Panc1 (cell line): Measurements from ENCODE around the gene ADGRA1. TPM values are rescaled to one million over a fixed set of nuclear protein-coding genes. Genes with fewer than 3 reads are reported as not detected.

Source experiments
- ATAC-seq: fragments of 200-7000 bp; cut with Tn5 transposase; 2 replicates; pipeline ENCODE4 v1.9.1; 2020; ENCODE audit warnings: mild to moderate bottlenecking, moderate library complexity
- BruUV-seq: library from RNA; stranded (reverse); fragments of 400-500 nt; replicated peaks from 2 replicates; lab custom pipeline; 2021; lab: Mats Ljungman, UMichigan
- CTCF ChIA-PET: fragments of 300-600 bp; sonication (Branson Sonifier 250); formaldehyde crosslinking; loops from one replicate; lab custom pipeline; 2022; ENCODE audit warnings: antibody characterized with exemption; lab: Charles Lee
- POLR2A ChIA-PET: fragments of 300-600 bp; sonication (Branson Sonifier 250); formaldehyde crosslinking; loops from one replicate; lab custom pipeline; 2022; ENCODE audit warnings: antibody characterized with exemption; lab: Charles Lee
- DNase-seq: peaks from one replicate; pipeline ENCODE4 v3.0.0-alpha.2; 2010; ENCODE audit warnings: low read depth, low spot score
- H3K27ac ChIP-seq: 2 replicates; pipeline ENCODE4 v1.5.1; 2011; ENCODE audit warnings: mild to moderate bottlenecking, low read length, inconsistent platforms
- H3K27me3 ChIP-seq: fragments of 200-500 bp; sonication (Bioruptor generic); 2 replicates; pipeline ENCODE4 v1.6.0; 2014; ENCODE audit warnings: low read length, inconsistent platforms; ENCODE audit not compliant: control insufficient read depth, insufficient read depth
- H3K36me3 ChIP-seq: fragments of 200-500 bp; sonication (Bioruptor generic); 2 replicates; pipeline ENCODE4 v1.5.1; 2014; ENCODE audit warnings: inconsistent platforms, mild to moderate bottlenecking, low read length, moderate library complexity; ENCODE audit not compliant: control insufficient read depth, insufficient read depth
- H3K4me1 ChIP-seq: 2 replicates; pipeline ENCODE4 v1.5.1; 2011; ENCODE audit warnings: inconsistent platforms, mild to moderate bottlenecking, low read length, moderate library complexity; ENCODE audit not compliant: control insufficient read depth, insufficient read depth
- H3K4me3 ChIP-seq, 2 experiments: 2 replicates each; pipeline ENCODE4 v1.5.1; 2011 to 2012; ENCODE audit warnings: low read depth in 2 of 2, low read length in 2 of 2, mild to moderate bottlenecking in 2 of 2, inconsistent platforms in 1 of 2, moderate library complexity in 1 of 2
- H3K9me3 ChIP-seq: fragments of 200-500 bp; sonication (Bioruptor generic); 2 replicates; pipeline ENCODE4 v1.5.1; 2014; ENCODE audit warnings: low read depth, mild to moderate bottlenecking, inconsistent platforms, low read length, moderate library complexity; ENCODE audit not compliant: control insufficient read depth, insufficient read depth
- POLR2AphosphoS5 ChIP-seq: IDR thresholded peaks from 2 replicates; pipeline ENCODE4 v1.6.1; 2012; ENCODE audit warnings: mild to moderate bottlenecking, low read depth, low read length, moderate library complexity
- REST ChIP-seq, 2 experiments: IDR thresholded peaks; 2 replicates each; pipeline ENCODE4 v1.6.1; 2011 to 2012; ENCODE audit warnings: low read depth in 2 of 2, control low read depth in 1 of 2, low read length in 1 of 2, mild to moderate bottlenecking in 1 of 2, moderate library complexity in 1 of 2; ENCODE audit not compliant: insufficient read depth in 1 of 2
- SIN3A ChIP-seq: IDR thresholded peaks from 2 replicates; pipeline ENCODE4 v1.6.1; 2012; ENCODE audit warnings: low read depth, mild to moderate bottlenecking, low read length, moderate library complexity, borderline replicate concordance; ENCODE audit not compliant: insufficient read depth
- TCF7L2 ChIP-seq: IDR thresholded peaks from 2 replicates; pipeline ENCODE4 v1.6.1; 2011; ENCODE audit warnings: mild to moderate bottlenecking, low read depth, low read length, inconsistent platforms
- in situ Hi-C: cut with HindIII; loops from 2 replicates; pipeline ENCODE4 v1.10.0; 2016; ENCODE audit warnings: low sequenced_read_pairs, low pct_unique_long_range_greater_than_20kb
- intact Hi-C: fragments of 100-400 bp; cut with micrococcal nuclease; formaldehyde crosslinking; loops from one replicate; pipeline ENCODE4 v1.10.0; 2022; ENCODE audit not compliant: unreplicated experiment
- total RNA-seq: library from RNA; stranded (reverse); gene quantifications from one replicate; pipeline ENCODE4 v1.2.1, GENCODE V29; 2021; ENCODE audit not compliant: unreplicated experiment
- TF ChIP-seq, protein P1 (sequence below): fragments of 450-650 bp; IDR thresholded peaks from 2 replicates; pipeline ENCODE4 v1.5.1; 2017; ENCODE audit warnings: mild to moderate bottlenecking

Gene ADGRA1
- total RNA-seq, 1 experiment from 2014 or later = 0.05 TPM

DNA sequence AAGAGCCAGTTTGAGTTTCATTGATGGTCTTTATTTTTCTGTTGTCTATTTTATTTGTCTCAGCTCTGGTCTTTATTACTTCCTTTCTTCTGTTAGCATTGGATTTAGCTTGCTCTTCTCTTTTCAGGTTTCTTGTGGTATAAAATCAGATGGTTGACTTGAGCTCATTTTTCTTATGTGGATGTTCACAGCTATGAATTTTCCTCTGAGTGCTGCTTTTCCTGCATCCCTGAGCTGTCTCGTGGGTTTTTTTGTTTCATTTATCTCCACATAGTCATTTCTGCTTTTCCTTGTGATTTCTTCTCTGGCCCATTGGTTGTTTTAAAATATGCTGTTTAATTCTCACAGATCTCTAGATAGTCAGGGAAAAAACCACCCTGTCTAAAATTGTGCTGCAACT lies 19.7 kb downstream of the ADGRA1 start:
- TF ChIP-seq POLR2AphosphoS5 (no peak), REST (IDR thresholded peaks at IDR 0.05; ENCODE audit: insufficient read depth in 1 of 2, low read depth in 2 of 2, low read length in 1 of 2) (no peak), TCF7L2 (no peak), SIN3A (no peak)
- TF ChIP-seq, protein P1, sequence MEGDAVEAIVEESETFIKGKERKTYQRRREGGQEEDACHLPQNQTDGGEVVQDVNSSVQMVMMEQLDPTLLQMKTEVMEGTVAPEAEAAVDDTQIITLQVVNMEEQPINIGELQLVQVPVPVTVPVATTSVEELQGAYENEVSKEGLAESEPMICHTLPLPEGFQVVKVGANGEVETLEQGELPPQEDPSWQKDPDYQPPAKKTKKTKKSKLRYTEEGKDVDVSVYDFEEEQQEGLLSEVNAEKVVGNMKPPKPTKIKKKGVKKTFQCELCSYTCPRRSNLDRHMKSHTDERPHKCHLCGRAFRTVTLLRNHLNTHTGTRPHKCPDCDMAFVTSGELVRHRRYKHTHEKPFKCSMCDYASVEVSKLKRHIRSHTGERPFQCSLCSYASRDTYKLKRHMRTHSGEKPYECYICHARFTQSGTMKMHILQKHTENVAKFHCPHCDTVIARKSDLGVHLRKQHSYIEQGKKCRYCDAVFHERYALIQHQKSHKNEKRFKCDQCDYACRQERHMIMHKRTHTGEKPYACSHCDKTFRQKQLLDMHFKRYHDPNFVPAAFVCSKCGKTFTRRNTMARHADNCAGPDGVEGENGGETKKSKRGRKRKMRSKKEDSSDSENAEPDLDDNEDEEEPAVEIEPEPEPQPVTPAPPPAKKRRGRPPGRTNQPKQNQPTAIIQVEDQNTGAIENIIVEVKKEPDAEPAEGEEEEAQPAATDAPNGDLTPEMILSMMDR = no peak
- H3K27me3 ChIP-seq = no peaks in the 10 kb centered on the region
- intact Hi-C loops (no loop called here), in situ Hi-C loops (no loop called here)
- no peak for DNase-seq
- peaks cover 11% of the 10 kb centered on the region for H3K9me3 ChIP-seq
- ChIA-PET POLR2A (no interaction called here), CTCF (no interaction called here)
- BruUV-seq = no TSS peak
- H3K27ac ChIP-seq = no peak overlapping the region
- peaks cover 8% of the 10 kb centered on the region; the same call in 1 of the 2 replicates for H3K4me1 ChIP-seq
- H3K4me3 ChIP-seq = no peak overlapping the region
- H3K36me3 ChIP-seq = no peaks in the 10 kb centered on the region
- ATAC-seq = no peak

DNA sequence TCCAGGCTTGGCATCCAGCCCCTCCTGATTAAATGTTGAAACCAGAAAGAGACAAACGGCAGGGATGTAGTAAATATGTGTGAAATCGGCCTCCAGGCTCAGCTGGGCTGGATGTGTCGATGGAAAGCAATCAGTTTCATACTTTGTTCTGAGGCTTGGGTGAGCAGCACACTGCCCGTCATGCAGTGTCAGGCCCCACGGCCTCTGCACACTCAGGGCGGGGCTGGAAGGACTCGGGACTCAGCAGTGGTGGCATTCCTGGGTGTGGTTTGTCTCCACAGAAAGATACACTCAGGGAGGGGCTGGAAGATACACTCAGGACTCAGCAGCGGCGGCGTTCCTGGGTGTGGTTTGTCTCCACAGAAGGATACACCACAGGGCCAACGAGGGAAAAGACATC lies 22.0 kb downstream of the ADGRA1 start:
- POLR2A ChIA-PET = no interaction called here
- Histone ChIP-seq H3K4me3 (no peak overlapping the region), H3K27ac (no peak overlapping the region), H3K4me1 (peaks cover 8% of the 10 kb centered on the region; the same call in 1 of the 2 replicates), H3K27me3 (no peaks in the 10 kb centered on the region), H3K9me3 (peaks cover 11% of the 10 kb centered on the region), H3K36me3 (no peaks in the 10 kb centered on the region)
- DNase-seq = no peak
- TF ChIP-seq, protein P1 = no peak
- TF ChIP-seq SIN3A = no peak
- ATAC-seq = peak; percentile 54
- BruUV-seq = no TSS peak
- in situ Hi-C loops (no loop called here), intact Hi-C loops (no loop called here)
- CTCF ChIA-PET = no interaction called here

GRCh38 chr10:133110133-133110532 lies 22.4 kb downstream of the ADGRA1 start:
- no TSS peak for BruUV-seq
- no peak overlapping the region for H3K4me3 ChIP-seq
- ChIA-PET POLR2A (no interaction called here), CTCF (no interaction called here)
- TF ChIP-seq TCF7L2 = no peak
- no peak for TF ChIP-seq REST (IDR thresholded peaks at IDR 0.05; ENCODE audit: insufficient read depth in 1 of 2, low read depth in 2 of 2, low read length in 1 of 2)
- no peak for TF ChIP-seq SIN3A
- TF ChIP-seq, protein P1 = no peak
- no peak for TF ChIP-seq POLR2AphosphoS5
- ATAC-seq (peak; percentile 80), DNase-seq (no peak)
- peaks cover 11% of the 10 kb centered on the region for H3K9me3 ChIP-seq
- H3K4me1 ChIP-seq = peaks cover 8% of the 10 kb centered on the region; the same call in 1 of the 2 replicates
- H3K36me3 ChIP-seq = no peaks in the 10 kb centered on the region
- H3K27ac ChIP-seq = no peak overlapping the region
- in situ Hi-C loops (no loop called here), intact Hi-C loops (no loop called here)
- H3K27me3 ChIP-seq = no peaks in the 10 kb centered on the region
